HG03060 (cell line): ENCODE results near the gene CCDC102B.
"Not testable (repeated sequence)": the region's sequence is repeated elsewhere in the genome, so short reads cannot be mapped to it uniquely, and the experiment has no call there.

ENCODE experiments used
- ATAC-seq: cut with Tn5 transposase; IDR thresholded peaks from one replicate; pipeline ENCODE4 v1.9.1; 2021; ENCODE audit warnings: low read depth, moderate number of reproducible peaks; ENCODE audit not compliant: unreplicated experiment

The CCDC102B gene

GRCh38 chr18:68826121-68826520 is 28.2 kb downstream of the CCDC102B start:
- no peak for ATAC-seq

- ATAC-seq = no peak
Measured at GRCh38 chr18:68830256-68831045, 32.6 kb downstream of the CCDC102B start.

- ATAC-seq = no peak
Measured at GRCh38 chr18:68833756-68834155, 35.9 kb downstream of the CCDC102B start.

- ATAC-seq = no peak
Measured at GRCh38 chr18:68837665-68838451, 40.0 kb downstream of the CCDC102B start.

GRCh38 chr18:68839701-68840100 is 41.8 kb downstream of the CCDC102B start:
- no peak for ATAC-seq

GRCh38 chr18:68840554-68841263 is 42.8 kb downstream of the CCDC102B start:
- no peak for ATAC-seq

- ATAC-seq = no peak
Measured at GRCh38 chr18:68841301-68841700, 43.4 kb downstream of the CCDC102B start.

- ATAC-seq = no peak
Measured at GRCh38 chr18:68842951-68843350, 45.1 kb downstream of the CCDC102B start.

- ATAC-seq = no peak
Measured at GRCh38 chr18:68843473-68844089, 45.7 kb downstream of the CCDC102B start.

- ATAC-seq = no peak
Measured at GRCh38 chr18:68847219-68847837, 49.4 kb downstream of the CCDC102B start.

GRCh38 chr18:68848242-68848641 is 50.4 kb downstream of the CCDC102B start:
- ATAC-seq = no peak

GRCh38 chr18:68854786-68855391 is 57.0 kb downstream of the CCDC102B start:
- ATAC-seq = no peak

GRCh38 chr18:68855491-68855890 is 57.6 kb downstream of the CCDC102B start:
- no peak for ATAC-seq

- no peak for ATAC-seq
Measured at GRCh38 chr18:68861365-68861764, 63.5 kb downstream of the CCDC102B start.

GRCh38 chr18:68865021-68865420 is 67.1 kb downstream of the CCDC102B start:
- no peak for ATAC-seq

GRCh38 chr18:68865503-68865902 is 67.6 kb downstream of the CCDC102B start:
- no peak for ATAC-seq

- ATAC-seq = no peak
Measured at GRCh38 chr18:68873003-68873402, 75.1 kb downstream of the CCDC102B start.

GRCh38 chr18:68874361-68874760 is 76.5 kb downstream of the CCDC102B start:
- no peak for ATAC-seq

GRCh38 chr18:68879947-68880346 is 82.1 kb downstream of the CCDC102B start:
- not testable (repeated sequence) for ATAC-seq

- no peak for ATAC-seq
Measured at GRCh38 chr18:68887410-68887809, 89.5 kb downstream of the CCDC102B start.
